ENCODE results near the gene PDE10A. TPM values are rescaled to one million over a fixed set of nuclear protein-coding genes. Genes with fewer than 3 reads are reported as not detected.

The PDE10A gene
- total and polyA plus RNA-seq, 4 experiments from 2014 or later = not detected

- POLR2A ChIA-PET (ENCODE audit: partially characterized antibody) = no interaction called here
- no peaks in the 10 kb centered on the region for H3K36me3 Mint-ChIP-seq
Observed at GRCh38 chr6:165644586-165645266, 18.3 kb downstream of the PDE10A start.

GRCh38 chr6:165643015-165643414 is 20.0 kb downstream of the PDE10A start:
- H3K27ac Mint-ChIP-seq = no peak overlapping the region
- Histone ChIP-seq H3K9me3 (ENCODE audit: control insufficient read depth in 1 of 2, low read length in 2 of 2) (no peaks in the 10 kb centered on the region), H3K36me3 (ENCODE audit: insufficient read depth, low read length) (no peaks in the 10 kb centered on the region), H3K4me3 (ENCODE audit: low read length in 2 of 2) (no peak overlapping the region), H3K4me1 (ENCODE audit: insufficient read depth, low read length) (no peaks in the 10 kb centered on the region), H3K27ac (ENCODE audit: low read depth, low read length) (no peak overlapping the region), H3K27me3 (ENCODE audit: insufficient read depth, low read length) (no peaks in the 10 kb centered on the region)
- no peak for DNase-seq
- no peaks in the 10 kb centered on the region for H3K9me3 Mint-ChIP-seq
- ChIA-PET CTCF (ENCODE audit: partially characterized antibody) (no interaction called here), POLR2A (ENCODE audit: partially characterized antibody) (no interaction called here)
- peaks cover 1 to 2% of the 10 kb centered on the region in 2 donors for H3K27me3 Mint-ChIP-seq
- H3K4me1 Mint-ChIP-seq = no peaks in the 10 kb centered on the region
- intact Hi-C loops (cut with micrococcal nuclease) = no loop called here
- H3K36me3 Mint-ChIP-seq = no peaks in the 10 kb centered on the region
- no peak overlapping the region for H3K4me3 Mint-ChIP-seq

More at GRCh38 chr6:165644586-165645266, 18.3 kb downstream of the PDE10A start:
- Histone ChIP-seq H3K4me1 (ENCODE audit: insufficient read depth, low read length) (no peaks in the 10 kb centered on the region), H3K36me3 (ENCODE audit: insufficient read depth, low read length) (no peaks in the 10 kb centered on the region), H3K4me3 (ENCODE audit: low read length in 2 of 2) (no peak overlapping the region), H3K9me3 (ENCODE audit: control insufficient read depth in 1 of 2, low read length in 2 of 2) (no peaks in the 10 kb centered on the region), H3K27ac (ENCODE audit: low read depth, low read length) (no peak overlapping the region), H3K27me3 (ENCODE audit: insufficient read depth, low read length) (no peaks in the 10 kb centered on the region)
- intact Hi-C loops (cut with micrococcal nuclease) = no loop called here
- H3K27me3 Mint-ChIP-seq = peaks cover 1 to 2% of the 10 kb centered on the region in 2 donors
- CTCF ChIA-PET (ENCODE audit: partially characterized antibody) = no interaction called here
- no peak overlapping the region for H3K4me3 Mint-ChIP-seq
- H3K4me1 Mint-ChIP-seq = no peaks in the 10 kb centered on the region
- no peak overlapping the region for H3K27ac Mint-ChIP-seq
- no peak for DNase-seq
- no peaks in the 10 kb centered on the region for H3K9me3 Mint-ChIP-seq

GRCh38 chr6:165641672-165642156 is 21.3 kb downstream of the PDE10A start:
- H3K27ac ChIP-seq (ENCODE audit: low read depth, low read length) = no peak overlapping the region
- H3K36me3 ChIP-seq (ENCODE audit: insufficient read depth, low read length) = no peaks in the 10 kb centered on the region
- H3K4me3 ChIP-seq (ENCODE audit: low read length in 2 of 2) = no peak overlapping the region
- CTCF ChIA-PET (ENCODE audit: partially characterized antibody) = no interaction called here
- H3K27me3 ChIP-seq (ENCODE audit: insufficient read depth, low read length) = no peaks in the 10 kb centered on the region
- H3K4me1 ChIP-seq (ENCODE audit: insufficient read depth, low read length) = no peaks in the 10 kb centered on the region
- peaks cover 1 to 2% of the 10 kb centered on the region in 2 donors for H3K27me3 Mint-ChIP-seq
- no peak overlapping the region for H3K27ac Mint-ChIP-seq
- H3K4me3 Mint-ChIP-seq = no peak overlapping the region
- H3K9me3 ChIP-seq (ENCODE audit: control insufficient read depth in 1 of 2, low read length in 2 of 2) = no peaks in the 10 kb centered on the region
- no peaks in the 10 kb centered on the region for H3K36me3 Mint-ChIP-seq
- H3K4me1 Mint-ChIP-seq = no peaks in the 10 kb centered on the region
- peaks cover 0 to 3% (median 0%) of the 10 kb centered on the region in 8 donors for H3K9me3 Mint-ChIP-seq
- no peak for DNase-seq
- POLR2A ChIA-PET (ENCODE audit: partially characterized antibody) = no interaction called here
- intact Hi-C loops (cut with micrococcal nuclease) = no loop called here

- Histone ChIP-seq H3K4me1 (ENCODE audit: insufficient read depth, low read length) (no peaks in the 10 kb centered on the region), H3K9me3 (ENCODE audit: control insufficient read depth in 1 of 2, low read length in 2 of 2) (no peaks in the 10 kb centered on the region), H3K36me3 (ENCODE audit: insufficient read depth, low read length) (no peaks in the 10 kb centered on the region), H3K27me3 (ENCODE audit: insufficient read depth, low read length) (no peaks in the 10 kb centered on the region), H3K27ac (ENCODE audit: low read depth, low read length) (no peak overlapping the region), H3K4me3 (ENCODE audit: low read length in 2 of 2) (no peak overlapping the region)
- peaks cover 1 to 2% of the 10 kb centered on the region in 2 donors for H3K27me3 Mint-ChIP-seq
- CTCF ChIA-PET (ENCODE audit: partially characterized antibody) = no interaction called here
- peaks cover 0 to 3% (median 0%) of the 10 kb centered on the region in 8 donors for H3K9me3 Mint-ChIP-seq
- H3K27ac Mint-ChIP-seq = no peak overlapping the region
- H3K4me1 Mint-ChIP-seq = no peaks in the 10 kb centered on the region
- POLR2A ChIA-PET (ENCODE audit: partially characterized antibody) = no interaction called here
- no peak overlapping the region for H3K4me3 Mint-ChIP-seq
- intact Hi-C loops (cut with micrococcal nuclease) = no loop called here
- H3K36me3 Mint-ChIP-seq = no peaks in the 10 kb centered on the region
- DNase-seq = no peak
Observed at GRCh38 chr6:165640806-165641205, 22.2 kb downstream of the PDE10A start.

GRCh38 chr6:165638530-165638929 is 24.5 kb downstream of the PDE10A start:
- peaks cover 0 to 5% (median 0%) of the 10 kb centered on the region in 8 donors for H3K9me3 Mint-ChIP-seq
- DNase-seq = no peak
- Histone ChIP-seq H3K4me1 (ENCODE audit: insufficient read depth, low read length) (no peaks in the 10 kb centered on the region), H3K9me3 (ENCODE audit: control insufficient read depth in 1 of 2, low read length in 2 of 2) (no peaks in the 10 kb centered on the region), H3K36me3 (ENCODE audit: insufficient read depth, low read length) (no peaks in the 10 kb centered on the region), H3K27ac (ENCODE audit: low read depth, low read length) (no peak overlapping the region), H3K4me3 (ENCODE audit: low read length in 2 of 2) (no peak overlapping the region), H3K27me3 (ENCODE audit: insufficient read depth, low read length) (no peaks in the 10 kb centered on the region)
- H3K4me3 Mint-ChIP-seq = no peak overlapping the region
- intact Hi-C loops (cut with micrococcal nuclease) = no loop called here
- peaks cover 0 to 6% (median under 1%) of the 10 kb centered on the region in 4 donors for H3K4me1 Mint-ChIP-seq
- CTCF ChIA-PET (ENCODE audit: partially characterized antibody) = interaction anchor here (0.5 kb wide), 1 partner anchor 151 kb away, joined by 3 read pairs; no protein-coding TSS in a partner anchor
- no peaks in the 10 kb centered on the region for H3K36me3 Mint-ChIP-seq
- peaks cover 2 to 4% of the 10 kb centered on the region in 2 donors for H3K27me3 Mint-ChIP-seq
- POLR2A ChIA-PET (ENCODE audit: partially characterized antibody) = no interaction called here
- H3K27ac Mint-ChIP-seq = no peak overlapping the region

GRCh38 chr6:165637586-165637985 is 25.5 kb downstream of the PDE10A start:
- no peak for DNase-seq
- H3K4me1 Mint-ChIP-seq = peaks cover 0 to 6% (median under 1%) of the 10 kb centered on the region in 4 donors
- no peak overlapping the region for H3K27ac Mint-ChIP-seq
- H3K36me3 Mint-ChIP-seq = no peaks in the 10 kb centered on the region
- intact Hi-C loops (cut with micrococcal nuclease) = no loop called here
- no peaks in the 10 kb centered on the region for H3K27me3 ChIP-seq (ENCODE audit: insufficient read depth, low read length)
- no peaks in the 10 kb centered on the region for H3K4me1 ChIP-seq (ENCODE audit: insufficient read depth, low read length)
- H3K36me3 ChIP-seq (ENCODE audit: insufficient read depth, low read length) = no peaks in the 10 kb centered on the region
- H3K9me3 ChIP-seq (ENCODE audit: control insufficient read depth in 1 of 2, low read length in 2 of 2) = no peaks in the 10 kb centered on the region
- H3K4me3 ChIP-seq (ENCODE audit: low read length in 2 of 2) = no peak overlapping the region
- POLR2A ChIA-PET (ENCODE audit: partially characterized antibody) = no interaction called here
- peaks cover 0 to 8% (median 0%) of the 10 kb centered on the region in 8 donors for H3K9me3 Mint-ChIP-seq
- H3K27ac ChIP-seq (ENCODE audit: low read depth, low read length) = no peak overlapping the region
- H3K27me3 Mint-ChIP-seq = peaks cover 2 to 5% of the 10 kb centered on the region in 2 donors
- no peak overlapping the region for H3K4me3 Mint-ChIP-seq
- CTCF ChIA-PET (ENCODE audit: partially characterized antibody) = no interaction called here

- no peak for DNase-seq
- Histone ChIP-seq H3K9me3 (ENCODE audit: control insufficient read depth in 1 of 2, low read length in 2 of 2) (no peaks in the 10 kb centered on the region), H3K36me3 (ENCODE audit: insufficient read depth, low read length) (no peaks in the 10 kb centered on the region), H3K4me1 (ENCODE audit: insufficient read depth, low read length) (no peaks in the 10 kb centered on the region), H3K27me3 (ENCODE audit: insufficient read depth, low read length) (no peaks in the 10 kb centered on the region), H3K4me3 (ENCODE audit: low read length in 2 of 2) (no peak overlapping the region), H3K27ac (ENCODE audit: low read depth, low read length) (no peak overlapping the region)
- Mint-ChIP-seq H3K27me3 (peaks cover 0 to 6% of the 10 kb centered on the region in 2 donors), H3K4me1 (peaks cover 0 to 6% (median 2%) of the 10 kb centered on the region in 4 donors), H3K36me3 (no peaks in the 10 kb centered on the region), H3K27ac (no peak overlapping the region), H3K4me3 (no peak overlapping the region), H3K9me3 (peaks cover 0 to 9% (median 0%) of the 10 kb centered on the region in 8 donors)
- intact Hi-C loops (cut with micrococcal nuclease) = no loop called here
- ChIA-PET POLR2A (ENCODE audit: partially characterized antibody) (no interaction called here), CTCF (ENCODE audit: partially characterized antibody) (no interaction called here)
Observed at GRCh38 chr6:165636402-165637048, 26.5 kb downstream of the PDE10A start.
